ENCODE measurements around the gene WFDC10A.
"Not testable (repeated sequence)": the region's sequence is repeated elsewhere in the genome, so short reads cannot be mapped to it uniquely, and the experiment has no call there.

WFDC10A gene

GRCh38 chr20:45649312-45649863 lies 19.8 kb downstream of the WFDC10A start:
- no peak for DNase-seq

GRCh38 chr20:45651726-45652125 lies 22.2 kb downstream of the WFDC10A start:
- not testable (repeated sequence) for DNase-seq

- not testable (repeated sequence) for DNase-seq
Observed at GRCh38 chr20:45657038-45657437, 27.5 kb downstream of the WFDC10A start.

DNA sequence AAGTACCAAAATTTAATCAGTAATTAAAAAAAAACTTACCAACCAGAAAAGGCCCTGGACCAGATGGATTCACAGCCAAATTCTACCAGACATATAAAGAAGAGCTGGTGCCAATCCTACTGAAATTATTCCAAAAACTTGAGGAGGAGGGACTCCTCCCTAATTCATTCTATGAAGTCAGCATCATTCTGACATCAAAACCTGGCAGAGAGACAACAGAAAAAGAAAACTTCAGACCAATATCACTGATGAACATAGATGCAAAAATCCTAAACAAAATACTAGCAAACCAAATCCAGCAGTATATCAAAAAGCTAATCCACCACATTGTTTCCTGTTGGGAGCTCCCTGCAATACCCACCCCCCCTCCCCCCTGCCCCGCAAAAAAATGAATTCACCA lies 40.6 kb downstream of the WFDC10A start, which contains the start of gene WFDC11:
TSS of gene WFDC11 (minus strand) at position 101 of the 400 bp plus-strand sequence. CDS start 19,639 bp downstream, outside the sequence.
- no peak for DNase-seq

- no peak for DNase-seq
Observed at GRCh38 chr20:45672765-45673164, 43.2 kb downstream of the WFDC10A start.

DNA sequence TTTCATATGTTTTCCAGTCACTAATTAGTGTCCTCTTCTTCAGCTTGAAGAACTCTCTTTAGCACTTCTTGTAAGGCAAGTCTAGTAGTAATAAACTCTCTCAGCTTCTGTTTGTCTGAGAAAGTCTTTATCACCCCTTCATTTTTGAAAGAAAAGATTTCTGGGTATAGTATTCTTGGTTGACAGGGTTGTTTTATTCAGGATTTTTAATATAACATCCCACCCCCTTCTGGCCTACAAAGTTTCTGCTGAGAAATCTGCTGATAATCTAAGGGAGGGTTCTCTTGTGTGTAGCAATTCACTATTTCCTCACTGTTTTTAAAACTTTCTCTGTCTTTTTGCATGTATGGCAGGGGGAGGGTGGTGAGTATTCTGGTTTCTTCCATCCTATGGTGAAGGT lies 50.1 kb downstream of the WFDC10A start:
- no peak for DNase-seq

Data from midbrain (tissue), 1 donor.